Erythroblast (primary cell): ENCODE measurements around the gene ATG9B.

Source experiments
- GATA1 ChIP-seq: IDR thresholded peaks from 2 replicates; pipeline ENCODE4 v1.6.1; 2011; ENCODE audit warnings: low read depth, mild to moderate bottlenecking, control low read depth, low read length, moderate library complexity
- POLR2A ChIP-seq: IDR thresholded peaks from 2 replicates; pipeline ENCODE4 v1.6.1; 2011; ENCODE audit warnings: mild to moderate bottlenecking, low read length

DNA sequence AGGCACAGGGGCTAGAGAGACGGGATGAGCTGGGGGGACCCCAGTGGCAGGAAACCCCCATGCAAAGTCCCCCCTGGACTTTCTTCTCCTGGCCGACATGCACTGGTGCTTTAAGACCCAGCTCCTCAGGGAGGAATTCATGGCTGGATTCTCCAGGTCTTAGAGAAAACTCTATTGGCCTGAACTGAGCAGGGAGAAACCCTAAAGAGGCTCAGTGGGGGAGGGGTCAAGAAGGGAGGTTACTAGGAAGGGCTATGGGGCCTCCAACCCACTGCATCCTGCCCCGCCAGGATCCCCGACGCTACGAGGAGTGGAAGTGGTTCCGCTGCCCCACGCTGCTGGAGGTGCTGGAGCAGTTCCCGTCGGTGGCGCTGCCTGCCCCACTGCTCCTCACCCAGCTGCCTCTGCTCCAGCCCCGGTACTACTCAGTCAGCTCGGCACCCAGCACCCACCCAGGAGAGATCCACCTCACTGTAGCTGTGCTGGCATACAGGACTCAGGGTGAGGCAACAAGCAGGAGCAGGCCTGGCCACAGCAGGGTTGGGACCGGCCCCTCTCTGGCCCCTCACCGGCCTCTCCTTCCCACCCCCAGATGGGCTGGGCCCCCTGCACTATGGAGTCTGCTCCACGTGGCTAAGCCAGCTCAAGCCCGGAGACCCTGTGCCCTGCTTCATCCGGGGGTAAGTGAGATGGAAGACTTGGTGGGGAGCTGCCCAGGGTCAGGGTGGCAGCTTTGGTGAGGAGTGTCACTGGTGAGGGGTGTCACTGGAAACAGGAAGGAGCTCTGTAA is 13.8 kb downstream of the ATG9B start:
- no peak for TF ChIP-seq POLR2A
- TF ChIP-seq GATA1 = no peak
